AG10803 (cell line): ENCODE measurements around the gene SFMBT2.

Source experiments
- DNase-seq: peaks from one replicate; pipeline ENCODE4 v3.0.0; 2010; ENCODE audit warnings: low read depth
- H3K4me3 ChIP-seq: 2 replicates; pipeline ENCODE4 v1.5.1; 2011; ENCODE audit warnings: mild to moderate bottlenecking, low read length, control low read depth
- TF ChIP-seq, protein P1 (sequence below): conservative IDR thresholded peaks from 2 replicates; pipeline ENCODE4 v1.5.1; 2011; ENCODE audit warnings: mild to moderate bottlenecking, low read length, control low read depth, inconsistent platforms

SFMBT2 gene

DNA sequence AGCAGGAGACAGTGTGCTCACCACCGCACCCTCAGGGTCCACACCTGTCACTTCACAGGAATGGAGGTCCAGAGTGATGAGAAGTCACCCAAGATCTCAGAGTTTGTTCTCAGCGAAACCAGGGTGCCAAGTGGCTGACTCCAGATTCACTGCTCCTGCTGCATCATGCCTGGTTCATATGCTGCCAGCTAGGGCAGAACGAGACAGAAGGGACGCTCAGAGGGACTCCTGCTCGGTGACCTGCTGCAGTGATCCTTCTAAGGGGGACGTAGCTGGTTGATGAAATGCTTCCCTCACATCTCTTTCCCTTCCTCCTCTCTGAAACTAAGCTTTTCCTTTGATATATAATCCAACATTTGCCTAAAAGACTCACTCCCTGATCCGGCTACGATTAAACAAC lies 248.5 kb downstream of the SFMBT2 start:
- H3K4me3 ChIP-seq, result no peak overlapping the region
- TF ChIP-seq, protein P1, sequence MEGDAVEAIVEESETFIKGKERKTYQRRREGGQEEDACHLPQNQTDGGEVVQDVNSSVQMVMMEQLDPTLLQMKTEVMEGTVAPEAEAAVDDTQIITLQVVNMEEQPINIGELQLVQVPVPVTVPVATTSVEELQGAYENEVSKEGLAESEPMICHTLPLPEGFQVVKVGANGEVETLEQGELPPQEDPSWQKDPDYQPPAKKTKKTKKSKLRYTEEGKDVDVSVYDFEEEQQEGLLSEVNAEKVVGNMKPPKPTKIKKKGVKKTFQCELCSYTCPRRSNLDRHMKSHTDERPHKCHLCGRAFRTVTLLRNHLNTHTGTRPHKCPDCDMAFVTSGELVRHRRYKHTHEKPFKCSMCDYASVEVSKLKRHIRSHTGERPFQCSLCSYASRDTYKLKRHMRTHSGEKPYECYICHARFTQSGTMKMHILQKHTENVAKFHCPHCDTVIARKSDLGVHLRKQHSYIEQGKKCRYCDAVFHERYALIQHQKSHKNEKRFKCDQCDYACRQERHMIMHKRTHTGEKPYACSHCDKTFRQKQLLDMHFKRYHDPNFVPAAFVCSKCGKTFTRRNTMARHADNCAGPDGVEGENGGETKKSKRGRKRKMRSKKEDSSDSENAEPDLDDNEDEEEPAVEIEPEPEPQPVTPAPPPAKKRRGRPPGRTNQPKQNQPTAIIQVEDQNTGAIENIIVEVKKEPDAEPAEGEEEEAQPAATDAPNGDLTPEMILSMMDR, result no peak
- DNase-seq, result no peak

DNA sequence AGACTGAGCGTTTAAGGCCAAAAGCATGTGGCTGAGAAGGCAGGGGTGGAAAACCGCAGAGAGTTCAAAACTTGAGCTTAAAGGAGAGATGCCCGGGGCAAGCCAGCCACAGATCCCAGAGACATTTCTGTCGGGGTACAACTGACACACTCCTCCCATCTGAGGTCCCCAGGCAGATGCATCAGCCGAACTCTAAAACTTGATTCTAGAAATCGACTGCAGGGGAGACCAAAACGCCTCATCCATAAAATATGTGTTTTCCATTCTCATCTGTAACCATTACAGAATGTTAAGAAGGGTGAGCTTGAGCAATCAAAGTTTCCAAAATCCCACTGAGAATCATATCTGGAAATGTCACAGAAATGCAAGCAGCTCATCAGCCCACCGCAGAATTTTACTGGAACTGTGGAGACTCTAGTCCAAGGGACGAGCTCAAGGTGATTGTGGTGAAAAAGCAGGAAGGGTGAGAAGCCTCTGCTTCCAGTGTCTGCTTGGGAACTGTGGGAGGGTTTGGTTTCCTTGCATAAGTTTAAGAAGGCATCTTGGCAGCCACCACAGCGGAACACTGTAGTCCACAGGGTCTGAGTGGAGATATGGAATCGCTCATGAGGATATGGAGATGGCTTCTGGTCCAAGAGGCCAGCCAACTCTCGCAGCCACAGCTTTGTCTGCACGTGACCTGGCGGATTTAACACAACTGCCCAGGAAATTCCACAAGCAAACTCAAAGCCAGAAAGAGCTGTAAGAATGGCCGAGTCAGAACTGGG lies 249.2 kb downstream of the SFMBT2 start:
- peak; percentile 1 for DNase-seq
- no peak overlapping the region for H3K4me3 ChIP-seq
- TF ChIP-seq, protein P1, result no peak

DNA sequence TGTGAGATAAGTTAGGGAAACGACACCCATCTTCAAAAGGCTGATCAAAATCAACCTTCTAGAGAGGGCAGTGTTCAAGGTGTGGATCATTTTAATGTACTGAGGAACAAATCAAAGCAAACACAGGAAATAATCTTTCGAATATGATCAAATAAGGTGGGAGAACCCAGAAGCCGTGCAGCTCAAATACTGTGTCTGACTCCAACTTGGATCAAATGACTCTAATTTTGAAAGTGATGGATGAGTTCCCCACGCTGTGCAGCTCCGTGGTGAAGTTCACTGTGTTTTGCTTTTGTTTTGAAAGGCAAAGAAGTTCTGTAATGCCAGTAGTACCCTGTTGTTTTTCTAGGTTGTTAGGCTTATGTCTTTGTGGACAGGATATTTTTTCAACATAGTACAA lies 250.9 kb downstream of the SFMBT2 start:
- H3K4me3 ChIP-seq, result no peak overlapping the region
- no peak for DNase-seq
- TF ChIP-seq, protein P1, result no peak

DNA sequence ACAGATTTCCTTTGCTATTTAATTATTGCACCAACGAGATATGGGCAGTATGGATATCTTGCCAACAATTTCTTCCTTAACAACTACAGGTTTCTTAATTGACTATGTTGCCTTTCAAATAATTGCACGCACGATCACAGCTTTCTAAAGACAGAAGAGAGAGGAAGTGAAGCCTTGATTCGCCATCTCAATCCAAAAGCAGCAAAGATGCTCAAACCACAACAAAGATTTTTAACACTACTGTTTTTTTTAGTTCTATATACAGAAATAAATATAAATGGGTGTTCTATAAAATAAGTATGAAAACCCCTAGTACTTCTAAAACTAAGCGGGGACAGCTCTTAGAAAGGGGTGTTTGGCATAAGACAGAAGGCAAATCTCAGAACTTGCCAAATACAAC lies 251.3 kb downstream of the SFMBT2 start:
- TF ChIP-seq, protein P1, result no peak
- no peak overlapping the region for H3K4me3 ChIP-seq
- DNase-seq, result no peak

DNA sequence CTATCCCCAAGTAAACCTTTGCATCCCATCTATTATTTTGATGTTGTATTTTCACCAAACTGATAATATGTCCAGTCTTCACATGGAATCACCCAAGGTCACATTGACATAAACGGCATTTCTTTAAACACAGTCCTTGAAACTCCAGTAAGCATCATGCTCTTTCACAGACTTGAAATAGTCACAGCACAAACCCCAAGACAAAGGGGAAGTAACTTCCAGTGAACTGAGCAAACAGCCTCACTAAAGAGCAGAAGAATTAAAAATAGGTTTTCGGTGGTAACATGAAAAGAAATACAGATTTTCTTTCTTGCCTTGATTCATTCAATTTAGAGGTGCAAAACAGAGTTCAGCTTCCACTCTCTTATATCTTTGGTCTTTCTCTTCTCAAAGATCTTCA lies 253.7 kb downstream of the SFMBT2 start:
- H3K4me3 ChIP-seq, result no peak overlapping the region
- TF ChIP-seq, protein P1, result no peak
- DNase-seq, result no peak

DNA sequence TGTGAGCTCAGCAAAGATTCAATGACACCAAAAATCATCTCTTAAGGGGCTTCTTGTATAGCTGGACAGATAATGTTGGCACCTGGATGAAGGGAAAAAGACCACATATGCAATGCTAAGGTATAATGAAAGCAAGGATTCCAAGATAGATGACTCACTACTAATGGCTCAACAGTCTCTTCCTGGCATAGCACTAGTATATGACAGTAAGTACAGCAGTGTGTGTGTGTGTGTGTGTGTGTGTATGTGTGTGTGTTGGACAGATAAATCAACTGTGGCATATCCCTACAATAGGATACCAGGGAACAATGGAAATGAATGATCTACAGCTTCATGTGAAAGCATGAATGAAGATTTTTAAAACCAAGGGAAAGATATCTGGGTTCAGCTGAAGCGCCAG lies 257.1 kb downstream of the SFMBT2 start:
- TF ChIP-seq, protein P1, result no peak
- no peak for DNase-seq

DNA sequence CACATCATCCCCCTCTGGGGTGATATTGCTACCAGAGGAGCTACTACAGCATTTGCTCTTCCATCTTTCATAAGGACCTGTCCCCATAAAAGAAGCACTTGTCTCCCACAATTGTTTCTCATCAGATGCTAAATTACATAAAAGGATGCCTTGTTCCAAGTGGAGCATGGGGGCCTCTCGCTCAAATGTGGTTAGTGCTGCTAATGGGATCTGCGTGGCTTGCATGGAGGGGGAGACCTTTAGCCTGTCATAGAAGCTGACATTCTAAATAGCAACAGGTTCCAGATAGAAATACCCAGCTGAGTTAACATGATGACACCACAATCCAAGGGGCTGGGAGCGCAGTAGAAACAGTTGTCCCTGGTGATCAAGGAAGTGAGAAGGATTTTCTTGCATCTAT lies 257.9 kb downstream of the SFMBT2 start:
- TF ChIP-seq, protein P1, result no peak
- no peak for DNase-seq
- no peak overlapping the region for H3K4me3 ChIP-seq

More for the DNA sequence above, 257.1 kb downstream of the SFMBT2 start:
- H3K4me3 ChIP-seq, result no peak overlapping the region
